Renal cortex interstitium (tissue), 11 donors: ENCODE measurements around the gene UVRAG. TPM values are rescaled to one million over a fixed set of nuclear protein-coding genes. Genes with fewer than 3 reads are reported as not detected.
A peak's percentile ranks its signal among the peaks of the same experiment; 100 is the strongest.

Experiments
- DNase-seq, 11 donors: peaks; one replicate each; pipeline ENCODE4 v3.0.0-alpha.2; 2013; ENCODE audit warnings: low read depth in 9 of 11, low spot score in 4 of 11; ENCODE audit errors: extremely low read depth in 1 of 11
- polyA plus RNA-seq, 3 donors: library from polyadenylated mRNA; unstranded; fragments of 120-200 nt; gene quantifications; one replicate each; pipeline ENCODE4 v1.2.1, GENCODE V29; 2013; ENCODE audit not compliant: insufficient read length in 3 of 3

The UVRAG gene
- polyA plus RNA-seq, 3 donors = 15.4 to 18.1 (median 16.5) TPM

DNA sequence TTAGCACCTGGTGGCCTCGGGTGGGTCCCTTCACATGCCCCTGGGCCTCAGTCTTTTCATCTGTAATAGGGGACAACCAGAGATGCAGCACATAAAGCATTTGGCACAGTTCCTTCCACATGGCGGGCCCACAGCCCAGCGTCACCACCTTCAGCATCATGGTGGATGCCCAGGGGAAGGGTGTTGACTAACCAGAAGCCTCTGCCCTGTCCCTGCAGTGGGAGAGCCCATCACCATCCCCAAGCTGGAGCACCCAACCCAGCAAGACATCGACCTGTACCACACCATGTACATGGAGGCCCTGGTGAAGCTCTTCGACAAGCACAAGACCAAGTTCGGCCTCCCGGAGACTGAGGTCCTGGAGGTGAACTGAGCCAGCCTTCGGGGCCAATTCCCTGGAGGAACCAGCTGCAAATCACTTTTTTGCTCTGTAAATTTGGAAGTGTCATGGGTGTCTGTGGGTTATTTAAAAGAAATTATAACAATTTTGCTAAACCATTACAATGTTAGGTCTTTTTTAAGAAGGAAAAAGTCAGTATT lies 14.8 kb upstream of the UVRAG start:
- DNase-seq = no peak

DNA sequence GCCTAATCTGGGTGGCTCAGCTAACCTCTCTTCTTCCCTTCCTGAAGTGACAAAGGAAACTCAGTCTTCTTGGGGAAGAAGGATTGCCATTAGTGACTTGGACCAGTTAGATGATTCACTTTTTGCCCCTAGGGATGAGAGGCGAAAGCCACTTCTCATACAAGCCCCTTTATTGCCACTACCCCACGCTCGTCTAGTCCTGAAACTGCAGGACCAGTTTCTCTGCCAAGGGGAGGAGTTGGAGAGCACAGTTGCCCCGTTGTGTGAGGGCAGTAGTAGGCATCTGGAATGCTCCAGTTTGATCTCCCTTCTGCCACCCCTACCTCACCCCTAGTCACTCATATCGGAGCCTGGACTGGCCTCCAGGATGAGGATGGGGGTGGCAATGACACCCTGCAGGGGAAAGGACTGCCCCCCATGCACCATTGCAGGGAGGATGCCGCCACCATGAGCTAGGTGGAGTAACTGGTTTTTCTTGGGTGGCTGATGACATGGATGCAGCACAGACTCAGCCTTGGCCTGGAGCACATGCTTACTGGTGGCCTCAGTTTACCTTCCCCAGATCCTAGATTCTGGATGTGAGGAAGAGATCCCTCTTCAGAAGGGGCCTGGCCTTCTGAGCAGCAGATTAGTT lies 14.2 kb upstream of the UVRAG start:
- DNase-seq = no peak

DNA sequence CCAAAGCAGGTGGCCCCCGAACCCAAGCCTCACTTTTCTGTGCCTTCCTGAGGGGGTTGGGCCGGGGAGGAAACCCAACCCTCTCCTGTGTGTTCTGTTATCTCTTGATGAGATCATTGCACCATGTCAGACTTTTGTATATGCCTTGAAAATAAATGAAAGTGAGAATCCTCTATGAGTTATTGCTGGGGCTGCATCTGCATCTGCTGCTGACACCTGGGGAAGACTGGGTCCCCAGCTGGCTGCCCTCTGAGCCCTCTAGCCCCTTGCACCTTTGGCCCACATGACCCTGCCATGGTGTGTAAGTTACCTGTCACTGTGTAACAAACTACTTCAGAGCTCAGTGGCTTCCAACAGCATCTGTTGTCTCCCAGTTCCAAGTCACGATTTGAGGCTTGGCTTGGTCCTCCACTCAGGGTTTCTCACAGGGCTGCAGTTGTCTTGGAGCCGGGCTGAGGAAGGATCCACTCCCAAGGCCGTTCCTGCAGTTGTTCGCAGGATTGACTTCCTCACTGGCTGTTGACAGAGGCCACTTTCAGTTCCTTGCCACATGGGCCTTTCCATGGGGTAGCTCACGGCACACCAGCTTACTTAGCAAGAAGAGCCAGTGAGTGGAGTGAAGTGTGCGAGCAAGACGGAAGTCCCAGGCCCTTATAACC lies 13.5 kb upstream of the UVRAG start:
- DNase-seq = no peak

DNA sequence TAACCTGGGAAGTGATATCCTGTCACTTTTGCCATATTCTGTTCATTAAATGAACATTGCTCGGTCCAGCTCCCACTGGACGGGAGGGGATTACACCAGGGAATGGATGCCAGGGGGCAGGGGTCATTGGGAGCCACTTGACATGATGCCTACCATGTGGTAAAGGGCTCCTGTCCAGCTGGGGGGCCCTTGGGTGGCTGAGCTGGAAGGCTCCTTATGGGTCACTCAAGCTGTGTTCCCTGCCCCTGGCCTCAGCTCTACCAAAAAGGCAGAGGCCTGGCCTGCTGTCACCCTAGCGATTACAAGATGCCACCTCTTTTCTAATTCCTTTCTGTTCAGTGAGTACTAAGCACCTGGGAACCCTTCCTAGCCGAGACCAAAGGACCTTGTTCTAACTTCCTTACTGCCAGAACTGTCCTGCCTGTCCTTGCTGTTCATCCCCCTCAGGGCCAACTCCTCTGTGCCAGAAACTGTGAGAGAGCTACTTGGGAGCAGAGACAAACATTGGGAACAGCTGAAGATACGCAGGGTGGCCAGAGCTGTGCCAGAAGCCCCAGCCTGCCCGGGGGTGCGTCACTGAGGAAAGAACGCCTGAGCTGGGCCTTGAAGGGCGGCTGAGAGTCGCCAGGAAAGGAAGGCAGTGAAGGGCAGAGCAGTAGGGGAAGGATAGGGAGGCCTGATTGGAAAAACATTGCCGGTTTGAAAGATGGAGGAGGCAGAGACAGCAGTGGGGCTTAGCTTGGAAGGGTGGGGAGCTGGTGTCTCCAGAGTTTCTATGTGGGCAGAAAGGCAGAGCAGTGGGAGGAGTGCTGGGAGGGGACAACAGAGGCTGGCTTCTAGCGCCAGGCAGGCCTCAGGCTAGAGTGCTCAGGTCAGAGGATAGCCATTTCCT lies 12.7 kb upstream of the UVRAG start:
- DNase-seq = no peak

DNA sequence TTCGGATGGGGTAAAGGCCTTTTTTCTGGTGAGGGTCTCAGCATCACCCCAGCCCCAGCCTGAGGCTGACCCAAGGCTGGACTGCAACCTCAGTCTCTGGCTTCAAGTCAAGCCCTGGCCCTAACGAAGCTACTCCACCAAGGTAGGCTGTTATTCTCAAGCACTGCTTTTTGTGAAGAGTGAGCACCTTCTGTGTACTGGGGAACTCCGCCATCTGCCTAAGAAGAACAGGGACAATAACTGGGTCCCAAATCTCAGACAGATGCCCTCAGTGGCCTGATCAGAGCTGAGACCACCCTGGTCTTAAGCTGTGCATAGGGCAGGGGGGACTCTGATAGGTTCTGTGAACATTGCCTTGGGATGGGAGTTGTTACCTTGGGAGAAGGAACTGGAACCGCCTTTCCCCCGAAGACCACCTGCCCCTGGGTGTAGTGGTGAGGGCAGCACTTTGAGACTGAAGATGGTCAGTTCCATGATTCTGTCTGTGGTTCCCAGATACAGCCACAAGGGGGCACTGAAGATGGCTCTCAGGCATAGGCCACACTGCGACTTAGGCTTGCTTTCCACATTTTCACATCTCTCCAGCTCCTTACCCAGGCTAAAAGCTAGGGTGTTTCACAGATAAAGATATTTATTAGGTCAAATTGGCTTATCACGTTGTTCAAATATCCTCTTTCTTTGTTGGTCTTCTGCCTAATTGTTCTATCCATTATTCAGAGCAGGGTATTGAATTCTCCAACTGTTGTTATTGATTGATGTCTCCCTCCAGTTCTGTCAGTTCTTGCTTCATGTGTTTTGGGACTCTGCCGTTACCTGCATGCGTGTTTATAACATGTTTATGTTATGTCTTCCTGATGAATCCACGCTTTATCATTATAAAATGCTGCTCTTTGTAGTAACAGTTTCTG lies 11.8 kb upstream of the UVRAG start:
- peak in 8 of 11 donors; percentile 52 to 74 (median 62) for DNase-seq

DNA sequence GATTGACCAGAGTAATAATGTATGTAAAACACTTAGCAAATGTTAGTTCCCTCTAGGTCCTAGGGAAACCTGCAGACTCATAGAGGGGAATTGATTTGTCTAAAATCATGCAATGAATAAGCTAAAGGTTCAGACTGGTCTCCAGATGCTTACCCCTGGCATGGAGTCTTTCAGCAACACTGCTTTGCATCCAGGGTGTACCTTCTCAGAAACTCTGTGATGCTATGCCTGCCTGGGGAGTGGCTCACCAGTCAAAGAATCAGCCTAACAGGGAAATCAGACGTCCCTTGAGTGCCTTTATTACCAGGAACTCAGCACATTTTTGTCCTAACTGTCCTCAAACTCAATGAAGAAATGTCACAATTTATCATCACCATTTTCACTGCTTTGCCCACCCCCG lies 5.9 kb upstream of the UVRAG start:
- no peak for DNase-seq

DNA sequence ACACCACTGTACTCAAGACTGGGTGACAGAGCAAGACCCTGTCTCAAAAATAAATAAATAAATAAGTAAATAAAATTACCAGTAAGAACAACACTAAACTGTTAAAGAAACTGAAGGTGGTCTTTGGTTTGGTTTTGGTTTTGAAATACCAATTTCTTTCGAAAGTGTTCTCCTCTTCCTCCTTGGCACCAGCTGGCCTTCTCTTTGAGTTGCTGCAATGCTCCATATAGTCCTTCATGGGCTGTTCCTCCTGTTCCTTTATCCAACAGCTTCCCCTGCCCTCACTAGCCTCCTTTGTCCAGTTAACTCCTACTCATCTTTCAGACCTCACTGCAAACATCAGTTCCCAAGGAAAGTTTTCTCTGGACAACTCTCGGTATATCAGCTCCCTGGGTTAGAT lies 5.0 kb upstream of the UVRAG start:
- DNase-seq = no peak

DNA sequence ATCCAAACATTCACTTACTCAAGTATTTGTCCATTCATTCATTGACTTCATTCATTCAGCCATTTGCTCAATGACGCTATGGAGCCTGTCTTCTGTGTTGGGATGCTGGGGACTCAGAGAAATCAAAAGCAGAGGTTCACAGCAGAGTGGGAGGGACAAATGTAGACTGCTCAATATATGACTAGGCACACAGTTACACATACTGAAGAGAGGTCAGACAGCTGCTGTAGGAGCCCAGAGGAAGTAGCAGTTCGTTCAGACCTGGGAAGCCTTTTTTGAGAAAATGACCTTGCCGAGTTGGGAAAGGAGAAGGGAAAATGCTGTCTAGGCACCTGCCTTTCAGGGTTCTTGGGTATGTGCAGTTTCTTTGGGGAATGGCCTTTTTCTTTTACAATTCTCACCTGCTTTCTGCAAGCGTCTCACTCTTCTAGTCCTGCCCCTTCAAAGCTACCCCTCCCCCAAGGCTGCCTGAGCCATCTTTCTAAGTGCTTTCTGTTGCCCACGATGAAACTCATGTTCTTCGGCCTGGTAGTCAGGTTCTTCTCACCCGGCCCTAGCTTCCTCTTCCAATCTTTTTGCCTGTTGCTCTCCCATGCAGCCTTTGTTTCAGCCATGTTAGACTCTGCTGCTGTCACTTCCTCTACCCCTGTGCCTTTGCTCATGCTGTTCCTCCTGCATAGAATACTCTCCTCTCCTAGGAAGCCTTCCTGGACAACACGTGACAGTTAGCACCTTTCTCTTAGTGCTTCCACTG lies 4.2 kb upstream of the UVRAG start:
- DNase-seq = no peak

DNA sequence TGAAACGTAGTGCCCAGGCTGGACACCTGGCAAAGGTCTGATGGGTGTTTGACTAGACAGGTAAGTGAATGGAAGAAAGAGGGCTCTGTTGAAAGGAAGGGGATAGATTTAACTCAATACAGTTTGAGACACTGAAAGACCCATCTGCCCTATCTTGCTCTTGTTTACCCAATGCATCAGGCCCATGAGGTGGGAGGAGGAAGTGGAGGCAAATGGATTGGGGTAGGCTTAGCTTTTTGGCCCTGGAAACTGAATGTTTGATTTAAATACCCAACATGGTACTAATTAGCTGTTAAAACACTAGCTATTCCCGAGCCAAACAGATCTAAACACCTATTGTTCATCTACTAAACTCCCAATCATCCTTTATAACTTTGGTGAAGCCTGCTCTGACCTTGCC lies 3.5 kb upstream of the UVRAG start:
- no peak for DNase-seq

DNA sequence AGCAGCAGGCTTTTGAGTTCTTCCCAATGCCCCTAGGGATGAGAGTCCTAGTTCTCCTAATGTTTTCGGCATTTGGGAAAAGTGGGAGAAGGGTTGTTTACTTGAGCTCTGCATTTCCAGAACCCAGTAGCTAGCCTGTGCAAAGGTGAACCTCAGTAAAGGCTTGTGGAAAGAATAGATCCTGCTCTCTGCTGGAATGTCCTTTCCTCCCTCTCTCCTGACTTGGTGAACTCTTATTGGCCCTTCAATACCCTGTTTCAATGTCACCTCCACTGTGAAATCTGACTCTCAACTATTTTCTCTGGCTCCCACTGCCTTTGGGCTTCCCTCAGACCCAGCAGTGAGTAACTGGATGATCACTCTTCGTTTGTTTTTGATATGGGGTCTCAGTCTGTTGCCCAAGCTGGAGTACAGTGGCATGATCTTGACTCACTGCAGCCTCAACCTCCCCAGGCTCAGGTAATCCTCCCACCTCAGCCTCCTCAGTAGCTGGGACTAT lies 2.4 kb upstream of the UVRAG start:
- DNase-seq = no peak

DNA sequence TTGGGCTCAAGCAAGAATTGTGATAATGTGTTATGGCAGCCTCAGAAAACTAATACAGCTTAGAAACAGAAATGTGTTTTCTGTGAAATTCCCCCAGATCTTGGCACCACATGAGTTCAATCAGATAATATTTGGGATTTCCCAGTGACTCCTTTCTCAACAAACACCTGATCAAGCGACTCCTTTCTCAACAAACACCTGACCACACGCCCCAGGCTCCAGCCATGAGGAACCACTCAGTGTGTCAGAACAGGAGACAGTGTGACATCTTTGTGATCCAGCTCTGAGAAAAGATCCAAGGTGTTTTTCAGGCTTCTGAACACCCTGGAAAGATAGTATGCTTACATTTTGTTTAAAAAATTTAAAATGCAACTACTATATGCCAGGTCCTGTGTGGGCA lies 1.9 kb upstream of the UVRAG start:
- DNase-seq = no peak

DNA sequence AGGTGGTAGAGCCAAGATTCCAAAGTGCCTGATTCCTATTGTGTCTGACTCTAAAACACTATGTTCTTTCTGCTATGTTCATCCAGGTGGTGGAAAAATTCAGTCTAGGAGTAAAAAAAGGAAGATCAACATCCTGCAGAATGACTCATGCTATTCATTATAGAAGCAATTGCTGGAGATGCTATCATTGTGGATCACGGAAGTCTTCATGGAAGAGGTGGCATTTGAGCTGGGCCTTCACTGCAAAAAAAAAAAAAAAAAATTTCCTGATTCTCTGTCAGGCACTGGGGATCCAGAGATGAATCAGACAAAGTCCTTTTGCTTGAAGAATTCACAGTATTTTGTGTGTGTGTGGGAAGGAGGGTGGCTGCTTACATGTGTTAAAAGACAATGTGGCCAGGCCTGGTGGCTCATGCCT lies 1.4 kb upstream of the UVRAG start:
- no peak for DNase-seq

DNA sequence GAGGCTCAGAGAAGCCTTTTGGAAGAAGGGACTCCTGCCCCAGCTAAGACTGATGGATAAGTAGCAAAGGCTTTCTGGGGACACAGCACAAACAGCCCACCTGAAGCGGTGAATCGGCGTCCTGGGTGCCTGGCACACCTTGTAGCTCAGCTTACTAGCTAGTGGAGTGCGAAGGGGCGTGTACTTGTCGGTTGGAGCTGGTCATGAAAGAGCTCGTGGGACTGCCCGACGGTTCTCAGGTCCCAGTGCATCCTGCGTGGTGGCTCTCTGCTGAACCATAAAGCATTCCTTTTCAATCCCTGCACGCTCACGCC lies 690 bp upstream of the UVRAG start:
- DNase-seq = no peak

DNA sequence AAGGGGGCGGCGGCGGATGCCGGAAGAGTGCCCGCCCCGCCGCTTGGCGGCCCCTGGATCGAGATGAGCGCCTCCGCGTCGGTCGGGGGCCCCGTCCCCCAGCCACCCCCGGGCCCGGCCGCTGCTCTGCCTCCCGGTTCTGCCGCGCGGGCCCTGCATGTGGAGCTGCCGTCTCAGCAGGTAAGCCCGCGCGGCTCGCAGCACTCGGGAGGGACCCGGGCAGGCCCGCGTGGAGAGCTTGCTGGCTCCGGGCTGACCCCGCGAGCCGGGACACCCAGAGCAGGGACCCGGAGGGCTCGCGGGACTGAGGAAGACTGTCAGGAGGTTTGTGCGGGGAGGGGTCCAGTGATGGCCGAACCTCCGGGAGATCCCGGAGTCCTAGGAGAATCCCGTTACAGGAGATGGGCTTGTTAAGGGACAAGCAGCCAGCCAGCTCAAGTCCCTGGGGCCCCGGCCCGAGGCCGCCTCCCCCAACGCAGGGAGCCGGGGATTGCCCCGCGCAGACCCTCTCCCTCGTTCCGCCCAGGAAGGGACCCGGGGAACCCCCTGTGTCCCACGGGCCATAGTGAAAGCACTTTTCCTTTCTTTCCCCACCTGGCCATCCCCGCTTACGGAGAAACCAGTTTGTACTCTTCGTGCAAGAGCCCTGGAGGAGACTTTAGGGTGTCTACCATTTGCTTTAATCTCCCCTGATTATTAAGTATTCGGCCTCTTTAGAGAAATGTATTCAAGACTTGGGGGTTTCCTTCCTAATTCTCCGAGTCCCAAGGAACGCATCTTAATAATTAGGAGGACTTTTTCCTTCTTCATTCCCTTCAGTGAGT lies 547 bp downstream of the UVRAG start:
- DNase-seq = peak in 6 of 11 donors; percentile 25 to 51 (median 42)

DNA sequence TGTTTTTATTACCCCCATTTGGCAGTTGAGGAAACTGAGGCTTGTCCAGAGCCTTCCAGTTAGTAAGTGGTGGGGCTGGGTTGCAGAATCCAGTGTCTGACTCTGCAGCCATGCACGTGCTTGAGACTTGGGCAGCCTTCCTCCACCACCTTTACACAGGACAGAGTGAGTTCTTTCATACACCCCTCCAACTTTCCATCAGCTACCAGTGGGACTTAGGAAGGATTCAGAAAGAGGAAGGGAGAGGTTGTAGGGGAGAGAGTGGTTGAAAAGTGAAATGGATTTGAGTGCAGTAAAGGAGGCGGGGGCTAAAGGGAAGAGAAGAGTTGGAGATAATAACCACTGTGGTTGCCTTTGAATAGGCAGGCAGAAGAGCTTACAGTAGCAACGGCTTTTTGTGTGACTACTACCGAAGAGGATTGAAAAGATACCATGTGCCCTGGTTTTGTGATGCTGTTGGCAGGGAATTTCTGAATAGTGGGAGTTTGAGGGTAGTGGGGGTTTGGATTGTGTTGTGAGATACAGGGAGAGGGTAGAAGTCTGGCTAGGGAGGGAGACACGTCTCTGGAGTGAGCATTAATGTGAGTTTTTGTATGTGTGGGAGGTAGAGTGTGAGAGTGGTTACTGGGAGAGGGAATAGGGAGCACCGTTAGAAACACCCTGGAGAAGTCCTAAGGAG lies 1.7 kb downstream of the UVRAG start:
- DNase-seq = no peak

DNA sequence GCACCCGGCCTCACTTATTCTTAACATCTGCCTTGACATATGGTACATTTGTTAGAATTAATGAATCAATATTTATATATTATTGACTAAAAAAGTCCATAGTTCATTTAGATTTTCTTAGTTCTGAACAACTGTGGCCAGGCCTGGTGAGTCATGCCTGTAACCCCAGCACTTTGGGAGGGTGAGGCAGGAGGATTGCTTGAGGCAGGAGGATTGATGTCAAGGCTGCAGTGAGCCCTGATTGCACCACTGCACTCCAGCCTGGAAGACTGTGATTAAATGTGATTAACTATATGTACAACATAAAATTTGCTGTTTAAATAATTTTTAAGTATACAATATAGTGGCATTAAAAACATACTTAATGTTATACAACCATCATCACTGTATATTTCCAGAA lies 5.6 kb downstream of the UVRAG start:
- no peak for DNase-seq

DNA sequence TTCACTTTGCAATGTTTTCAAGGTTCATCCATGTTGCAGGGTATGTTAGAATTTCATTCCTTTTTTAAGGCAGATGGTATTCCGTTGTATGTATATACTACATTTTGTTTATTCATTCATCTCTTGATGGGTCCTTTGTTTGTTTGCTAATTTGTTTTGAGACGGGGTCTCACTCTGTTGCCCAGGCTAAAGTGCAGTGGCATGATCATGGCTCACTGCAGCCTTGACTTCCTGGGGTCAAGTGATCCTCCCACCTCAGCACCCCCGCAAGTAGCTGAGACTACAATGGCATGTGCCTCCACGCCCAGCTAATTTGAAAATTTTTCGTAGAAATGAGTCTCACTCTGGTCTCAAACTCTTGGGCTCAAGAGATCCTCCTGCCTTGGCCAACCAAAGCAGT lies 6.2 kb downstream of the UVRAG start:
- DNase-seq = no peak
